CD14-positive monocyte (primary cell): ENCODE results near the gene AMDHD2. TPM values are rescaled to one million over a fixed set of nuclear protein-coding genes. Genes with fewer than 3 reads are reported as not detected.

Experiments
- DNase-seq, 3 donors: peaks; one replicate each; pipeline ENCODE4 v3.0.0-alpha.2; 2011 to 2022
- H2AFZ ChIP-seq: 2 replicates; pipeline ENCODE4 v1.6.0; 2012; ENCODE audit warnings: mild to moderate bottlenecking, low read depth, low read length, inconsistent platforms; ENCODE audit not compliant: insufficient read depth, poor library complexity, severe bottlenecking
- H3K27ac ChIP-seq, 2 donors: 1 replicate in 1 of 2; 2 replicates in 1 of 2; pipeline ENCODE4 v1.5.1; 2012 to 2013; ENCODE audit warnings: low read length in 2 of 2, control low read depth in 1 of 2, inconsistent platforms in 1 of 2, low read depth in 1 of 2, mild to moderate bottlenecking in 1 of 2
- H3K27me3 ChIP-seq, 2 donors: one replicate each; pipeline versions ENCODE4 v1.6.0 to v1.6.1; 2011 to 2013; ENCODE audit warnings: low read length in 2 of 2; ENCODE audit not compliant: control insufficient read depth in 2 of 2, insufficient read depth in 2 of 2
- H3K36me3 ChIP-seq, 2 donors: replicated peaks in 1 of 2; 1 replicate in 1 of 2; 2 replicates in 1 of 2; pipeline versions ENCODE4 v1.5.1 to v1.6.1; 2012 to 2013; ENCODE audit warnings: low read length in 2 of 2, control low read depth in 1 of 2, inconsistent platforms in 1 of 2, mild to moderate bottlenecking in 1 of 2; ENCODE audit not compliant: insufficient read depth in 2 of 2, control insufficient read depth in 1 of 2
- H3K4me1 ChIP-seq, 2 donors: 1 replicate in 1 of 2; 2 replicates in 1 of 2; pipeline versions ENCODE4 v1.5.1 to v1.6.1; 2012 to 2013; ENCODE audit warnings: low read length in 2 of 2, control low read depth in 1 of 2, inconsistent platforms in 1 of 2, mild to moderate bottlenecking in 1 of 2, moderate library complexity in 1 of 2; ENCODE audit not compliant: insufficient read depth in 2 of 2, control insufficient read depth in 1 of 2
- H3K4me2 ChIP-seq: replicated peaks from 2 replicates; pipeline ENCODE3; 2012; ENCODE audit warnings: low read length, moderate library complexity, mild to moderate bottlenecking; ENCODE audit not compliant: poor library complexity, severe bottlenecking; ENCODE audit errors: extremely low read depth
- H3K4me3 ChIP-seq, 3 experiments: fragments of 200-600 bp in 1 of 3; sonication (generic) in 1 of 3; replicated peaks in 1 of 3; 1 replicate in 2 of 3; 2 replicates in 1 of 3; pipeline ENCODE4 v1.5.1; 2011 to 2013; ENCODE audit warnings: low read length in 3 of 3, mild to moderate bottlenecking in 3 of 3, control low read depth in 2 of 3, low read depth in 2 of 3, inconsistent platforms in 1 of 3, moderate library complexity in 1 of 3
- H3K79me2 ChIP-seq: 2 replicates; pipeline ENCODE4 v1.6.0; 2012; ENCODE audit warnings: mild to moderate bottlenecking, control low read depth, inconsistent platforms, low read length, moderate library complexity; ENCODE audit not compliant: insufficient read depth
- H3K9ac ChIP-seq: 2 replicates; pipeline ENCODE4 v1.6.0; 2017; ENCODE audit warnings: low read length, mild to moderate bottlenecking; ENCODE audit not compliant: insufficient read depth, poor library complexity, severe bottlenecking
- H3K9me3 ChIP-seq, 2 donors: replicated peaks in 1 of 2; 1 replicate in 1 of 2; 2 replicates in 1 of 2; pipeline versions ENCODE4 v1.5.1 to v1.6.1; 2012 to 2013; ENCODE audit warnings: low read length in 2 of 2, control low read depth in 1 of 2; ENCODE audit not compliant: control insufficient read depth in 1 of 2, insufficient read depth in 1 of 2
- H4K20me1 ChIP-seq: 2 replicates; pipeline ENCODE4 v1.6.0; 2012; ENCODE audit warnings: mild to moderate bottlenecking, low read length, control low read depth, moderate library complexity; ENCODE audit not compliant: insufficient read depth
- H3K27ac Mint-ChIP-seq, 7 donors: one replicate each; pipeline ENCODE4 v1.8.0; 2020; ENCODE audit warnings: mild to moderate bottlenecking in 7 of 7, mixed read lengths in 7 of 7, moderate library complexity in 6 of 7, inconsistent platforms in 2 of 7
- H3K27me3 Mint-ChIP-seq, 3 donors: one replicate each; pipeline ENCODE4 v1.8.0; 2021 to 2022; ENCODE audit warnings: low read depth in 3 of 3, mild to moderate bottlenecking in 3 of 3, mixed read lengths in 3 of 3, moderate library complexity in 3 of 3, inconsistent platforms in 1 of 3
- H3K36me3 Mint-ChIP-seq, 2 donors: one replicate each; pipeline ENCODE4 v1.8.0; 2020; ENCODE audit warnings: mixed read lengths in 2 of 2, inconsistent platforms in 1 of 2, mild to moderate bottlenecking in 1 of 2
- H3K4me1 Mint-ChIP-seq: one replicate; pipeline ENCODE4 v1.8.0; 2020; ENCODE audit warnings: mild to moderate bottlenecking, mixed read lengths
- H3K4me3 Mint-ChIP-seq, 2 donors: one replicate each; pipeline ENCODE4 v1.8.0; 2020; ENCODE audit warnings: mild to moderate bottlenecking in 2 of 2, mixed read lengths in 2 of 2, moderate library complexity in 1 of 2
- H3K9me3 Mint-ChIP-seq, 7 donors: one replicate each; pipeline ENCODE4 v1.8.0; 2020 to 2022; ENCODE audit warnings: mixed read lengths in 7 of 7, mild to moderate bottlenecking in 6 of 7, moderate library complexity in 6 of 7, inconsistent platforms in 2 of 7
- CTCF ChIP-seq: fragments of 200-600 bp; IDR thresholded peaks from one replicate; pipeline ENCODE4 v1.8.0; 2022; ENCODE audit warnings: antibody characterized with exemption, mild to moderate bottlenecking
- whole genome bisulfite sequencing: methylation state at CpG from one replicate; pipeline ENCODE4 v1.1.5; 2013; ENCODE audit warnings: missing lambda C conversion rate; ENCODE audit not compliant: insufficient coverage; 5-methylcytosine and 5-hydroxymethylcytosine counted together
- intact Hi-C, 2 donors: fragments of 100-400 bp; cut with micrococcal nuclease; formaldehyde crosslinking; loops; one replicate each; pipeline versions ENCODE4 v1.15.0 to v1.15.1; 2023
- polyA plus RNA-seq, 3 donors: library from polyadenylated mRNA; depleted of rRNA in 1 of 3; unstranded in 2 of 3; stranded (reverse) in 1 of 3; fragments of 300-500 nt in 2 of 3; fragments of >200 nt in 1 of 3; fragmentation: Illumina TruSeq in 2 of 3; gene quantifications; 1 replicate in 2 of 3; 2 replicates in 1 of 3; pipeline ENCODE4 v1.2.3, GENCODE V29; 2012 to 2021

The AMDHD2 gene
- polyA plus RNA-seq, 3 donors = 6.9 to 57.8 (median 8.4) TPM

DNA sequence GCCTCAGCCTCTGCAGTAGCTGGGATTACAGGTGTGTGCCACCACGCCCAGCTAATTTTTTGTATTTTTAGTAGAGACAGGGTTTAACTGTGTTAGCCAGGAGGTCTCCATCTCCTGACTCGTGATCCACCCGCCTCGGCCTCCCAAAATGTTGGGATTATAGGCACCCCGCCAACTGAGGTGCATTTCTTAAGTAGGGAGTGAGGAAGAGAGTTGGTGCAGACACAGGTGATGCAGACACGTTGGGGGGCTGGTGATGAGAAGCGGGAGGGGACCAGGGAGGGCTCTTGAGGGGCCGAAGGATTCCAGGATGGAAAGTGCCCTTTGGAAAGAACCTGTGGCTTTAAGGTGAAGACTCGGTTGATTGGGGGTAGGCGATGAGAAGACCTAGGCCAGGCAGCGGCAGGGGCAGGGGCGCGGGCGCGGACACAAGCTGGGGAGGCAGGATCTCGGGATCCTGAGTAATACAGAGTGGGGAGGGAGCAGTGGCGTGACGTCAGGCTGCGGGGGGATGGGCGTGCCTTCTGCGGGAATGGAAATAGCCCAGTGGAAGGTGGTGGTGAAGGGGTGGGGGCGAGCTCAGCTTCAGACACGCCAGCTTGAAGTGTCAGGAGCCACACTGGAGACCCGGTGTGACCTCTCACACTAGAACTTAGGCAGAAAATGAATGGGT, 8.9 kb upstream of the AMDHD2 start:
- Histone ChIP-seq H3K4me2 (no peak overlapping the region), H3K27ac (no peak overlapping the region), H4K20me1 (peaks cover 18% of the 10 kb centered on the region), H3K4me1 (peaks cover 73 to 86% of the 10 kb centered on the region in 2 donors), H3K4me3 (no peak overlapping the region), H3K79me2 (peaks cover 59% of the 10 kb centered on the region), H3K9me3 (no peaks in the 10 kb centered on the region), H2AFZ (no peak overlapping the region), H3K36me3 (no peaks in the 10 kb centered on the region), H3K27me3 (no peaks in the 10 kb centered on the region), H3K9ac (no peak overlapping the region)
- H3K36me3 Mint-ChIP-seq = peaks cover 14 to 15% of the 10 kb centered on the region in 2 donors
- 86% methylated on average over 24 of the region's 24 CpGs for whole genome bisulfite sequencing
- peaks cover 0 to 8% (median 0%) of the 10 kb centered on the region in 7 donors for H3K9me3 Mint-ChIP-seq
- intact Hi-C loops = no loop called here
- peak overlapping the region in 1 of 2 donors; percentile 11 for H3K4me3 Mint-ChIP-seq
- peaks cover 81% of the 10 kb centered on the region for H3K4me1 Mint-ChIP-seq
- H3K27ac Mint-ChIP-seq = peak overlapping the region in 6 of 7 donors; percentile 9 to 73 (median 27)
- TF ChIP-seq CTCF = no peak
- peak in 1 of 3 donors; percentile 59 for DNase-seq
- H3K27me3 Mint-ChIP-seq = peaks cover 3 to 6% (median 6%) of the 10 kb centered on the region in 3 donors

DNA sequence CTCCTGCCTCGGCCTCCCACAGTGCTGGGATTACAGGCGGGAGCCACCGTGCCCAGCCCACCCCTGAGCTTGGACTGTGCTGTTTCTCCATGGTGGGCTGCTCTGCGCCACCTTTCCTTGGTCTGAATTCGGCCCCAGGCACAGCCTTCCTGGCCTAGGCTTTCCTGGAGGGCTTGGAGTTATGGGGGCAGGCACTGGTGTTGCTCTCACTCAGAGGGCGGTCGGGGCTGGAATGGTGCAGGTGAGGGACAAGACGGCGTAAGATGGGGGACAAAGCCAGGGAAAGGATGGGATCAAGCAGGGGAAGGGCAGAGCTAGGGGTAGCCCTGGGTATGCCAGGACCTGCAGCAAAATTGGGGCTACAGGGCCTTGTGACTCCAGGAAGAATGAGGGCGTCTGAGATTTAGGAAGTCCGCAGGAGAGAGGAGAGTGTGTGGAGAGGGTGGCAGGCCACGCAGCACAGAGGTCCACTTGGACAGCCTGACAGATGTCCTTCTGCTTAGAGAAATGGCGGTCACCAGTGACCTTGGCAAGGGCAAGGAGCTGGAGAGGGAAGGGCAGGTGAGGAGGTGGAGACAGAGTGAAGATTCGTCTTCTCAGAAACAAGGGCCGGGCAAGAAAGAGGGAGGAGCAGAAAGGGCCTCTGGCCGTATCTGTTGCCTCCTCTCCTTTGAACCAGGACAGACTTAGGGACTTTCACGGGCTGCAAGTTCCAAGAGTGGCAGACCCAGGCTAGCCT, 8.0 kb upstream of the AMDHD2 start:
- Histone ChIP-seq H2AFZ (peak overlapping the region; percentile 81), H3K79me2 (peaks cover 68% of the 10 kb centered on the region), H3K9me3 (no peaks in the 10 kb centered on the region), H3K36me3 (peaks cover 0 to under 1% of the 10 kb centered on the region in 2 donors), H3K27ac (no peak overlapping the region), H3K4me1 (peaks cover 73 to 86% of the 10 kb centered on the region in 2 donors), H3K4me2 (no peak overlapping the region), H3K9ac (no peak overlapping the region), H3K27me3 (no peaks in the 10 kb centered on the region), H4K20me1 (peaks cover 27% of the 10 kb centered on the region), H3K4me3 (no peak overlapping the region)
- peak in 1 of 3 donors; percentile 12 for DNase-seq
- intact Hi-C loops = no loop called here
- Mint-ChIP-seq H3K27me3 (peaks cover 3 to 6% (median 6%) of the 10 kb centered on the region in 3 donors), H3K36me3 (peaks cover 23 to 24% of the 10 kb centered on the region in 2 donors), H3K27ac (peak overlapping the region in 5 of 7 donors; percentile 2 to 99 (median 88)), H3K9me3 (peaks cover 0 to 9% (median 0%) of the 10 kb centered on the region in 7 donors), H3K4me1 (peaks cover 82% of the 10 kb centered on the region), H3K4me3 (peak overlapping the region; percentile 66 to 85)
- WGBS = 88% methylated on average over 17 of the region's 17 CpGs
- TF ChIP-seq CTCF = no peak
